Measurements from ENCODE around the gene AHNAK2.

- no peak for TF ChIP-seq CTCF (IDR thresholded peaks at IDR 0.05; ENCODE audit: poor library complexity)
- TF ChIP-seq EZH2 (IDR thresholded peaks at IDR 0.05; ENCODE audit: borderline replicate concordance): no peak
Measured at GRCh38 chr14:104991896-104992230, 13.7 kb upstream of the AHNAK2 start.

All from hepatocyte (in vitro differentiated cells).